Adrenal gland (tissue), 5 donors: ENCODE results near the gene BTBD9.

Experiments used
- POLR2A ChIP-seq, 2 donors: fragments of 450-650 bp; IDR thresholded peaks; one replicate each; pipeline ENCODE4 v1.6.1; 2017; ENCODE audit warnings: antibody characterized with exemption in 2 of 2, mild to moderate bottlenecking in 2 of 2, moderate library complexity in 1 of 2
- TF ChIP-seq, protein P1 (sequence below), 6 experiments: fragments of 450-650 bp in 4 of 6; fragments of 200-600 bp in 2 of 6; sonication (generic) in 1 of 6; IDR thresholded peaks; 1 replicate in 5 of 6; 2 replicates in 1 of 6; pipeline versions ENCODE4 v1.5.1 to v1.8.0; 2016 to 2021; ENCODE audit warnings: antibody characterized with exemption in 6 of 6, mild to moderate bottlenecking in 2 of 6, moderate library complexity in 1 of 6
- donor health status: DM: no; HTN: no; CAD: no.

DNA sequence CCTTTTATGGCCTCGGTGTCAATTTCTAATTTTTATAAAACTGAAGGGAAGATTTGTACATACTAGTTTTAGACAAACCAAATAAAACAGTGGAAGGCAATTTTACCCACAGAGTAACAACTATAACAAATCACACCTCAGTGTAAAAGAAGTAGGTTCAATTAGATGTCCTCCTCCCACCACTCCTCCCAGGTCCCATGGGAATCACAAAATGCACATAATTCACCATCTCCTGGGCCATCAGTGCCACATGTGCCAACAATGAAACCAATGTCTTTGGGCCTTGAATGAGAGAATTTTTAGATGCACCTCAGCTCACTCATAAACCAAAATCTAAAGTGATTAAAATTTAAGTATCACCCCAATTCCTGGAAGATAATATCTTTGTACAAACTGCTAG, 267.8 kb downstream of the BTBD9 start:
- TF ChIP-seq POLR2A (IDR thresholded peaks at IDR 0.05): no peak
- TF ChIP-seq, protein P1, sequence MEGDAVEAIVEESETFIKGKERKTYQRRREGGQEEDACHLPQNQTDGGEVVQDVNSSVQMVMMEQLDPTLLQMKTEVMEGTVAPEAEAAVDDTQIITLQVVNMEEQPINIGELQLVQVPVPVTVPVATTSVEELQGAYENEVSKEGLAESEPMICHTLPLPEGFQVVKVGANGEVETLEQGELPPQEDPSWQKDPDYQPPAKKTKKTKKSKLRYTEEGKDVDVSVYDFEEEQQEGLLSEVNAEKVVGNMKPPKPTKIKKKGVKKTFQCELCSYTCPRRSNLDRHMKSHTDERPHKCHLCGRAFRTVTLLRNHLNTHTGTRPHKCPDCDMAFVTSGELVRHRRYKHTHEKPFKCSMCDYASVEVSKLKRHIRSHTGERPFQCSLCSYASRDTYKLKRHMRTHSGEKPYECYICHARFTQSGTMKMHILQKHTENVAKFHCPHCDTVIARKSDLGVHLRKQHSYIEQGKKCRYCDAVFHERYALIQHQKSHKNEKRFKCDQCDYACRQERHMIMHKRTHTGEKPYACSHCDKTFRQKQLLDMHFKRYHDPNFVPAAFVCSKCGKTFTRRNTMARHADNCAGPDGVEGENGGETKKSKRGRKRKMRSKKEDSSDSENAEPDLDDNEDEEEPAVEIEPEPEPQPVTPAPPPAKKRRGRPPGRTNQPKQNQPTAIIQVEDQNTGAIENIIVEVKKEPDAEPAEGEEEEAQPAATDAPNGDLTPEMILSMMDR (IDR thresholded peaks at IDR 0.05): no peak
